ENCODE data around the gene SLF1. TPM values are rescaled to one million over a fixed set of nuclear protein-coding genes. Genes with fewer than 3 reads are reported as not detected.

SLF1 gene
- total RNA-seq, 3 donors from 2014 or later = 7.5 to 9.0 (median 7.7) TPM

- no peaks in the 10 kb centered on the region for H3K27me3 Mint-ChIP-seq (ENCODE audit: low read depth)
- H3K9me3 Mint-ChIP-seq = no peaks in the 10 kb centered on the region
- no peak overlapping the region for H3K4me3 Mint-ChIP-seq
These were observed 8.7 kb downstream of the SLF1 start for GRCh38 chr5:94627191-94627590.

DNA sequence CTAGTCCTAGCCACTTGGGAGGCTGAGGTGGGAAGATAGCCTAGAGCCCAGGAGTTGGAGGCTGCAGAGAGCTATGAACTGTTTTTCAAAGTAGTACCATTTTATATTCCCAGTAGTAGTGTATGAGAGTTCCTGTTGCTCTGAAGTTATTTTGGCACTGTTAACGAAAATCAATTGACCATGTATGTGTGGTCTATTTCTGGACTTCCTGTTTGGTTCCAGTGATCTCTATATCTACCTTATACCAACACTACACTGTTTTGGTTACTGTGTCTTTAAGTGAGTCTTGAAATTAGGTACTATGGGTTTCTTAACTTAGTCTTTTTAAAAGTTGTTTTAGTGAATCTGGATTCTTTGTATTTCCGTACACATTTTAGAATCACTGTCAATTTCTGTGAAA is 13.6 kb downstream of the SLF1 start:
- H3K36me3 Mint-ChIP-seq (ENCODE audit: insufficient read depth) = peaks cover 42% of the 10 kb centered on the region

More at GRCh38 chr5:94627191-94627590, 8.7 kb downstream of the SLF1 start:
- ATAC-seq = no peak
- peaks cover 15% of the 10 kb centered on the region for H3K4me1 Mint-ChIP-seq (ENCODE audit: low read depth)
- no peak for DNase-seq
- H3K36me3 Mint-ChIP-seq (ENCODE audit: insufficient read depth) = peaks cover 19% of the 10 kb centered on the region

GRCh38 chr5:94640176-94640575 is 21.7 kb downstream of the SLF1 start:
- H3K36me3 Mint-ChIP-seq (ENCODE audit: insufficient read depth) = peaks cover 61% of the 10 kb centered on the region
- ATAC-seq (no peak), DNase-seq (no peak)
- H3K4me3 Mint-ChIP-seq = no peak overlapping the region
- H3K9me3 Mint-ChIP-seq = peaks cover 24% of the 10 kb centered on the region
- H3K27me3 Mint-ChIP-seq (ENCODE audit: low read depth) = no peaks in the 10 kb centered on the region
- peaks cover 16% of the 10 kb centered on the region for H3K4me1 Mint-ChIP-seq (ENCODE audit: low read depth)

More for the DNA sequence above, 13.6 kb downstream of the SLF1 start:
- H3K4me1 Mint-ChIP-seq (ENCODE audit: low read depth) = peaks cover 26% of the 10 kb centered on the region
- no peak for ATAC-seq
- DNase-seq = no peak
- H3K27me3 Mint-ChIP-seq (ENCODE audit: low read depth) = no peaks in the 10 kb centered on the region
- H3K4me3 Mint-ChIP-seq = no peak overlapping the region
- peaks cover 12% of the 10 kb centered on the region for H3K9me3 Mint-ChIP-seq

DNA sequence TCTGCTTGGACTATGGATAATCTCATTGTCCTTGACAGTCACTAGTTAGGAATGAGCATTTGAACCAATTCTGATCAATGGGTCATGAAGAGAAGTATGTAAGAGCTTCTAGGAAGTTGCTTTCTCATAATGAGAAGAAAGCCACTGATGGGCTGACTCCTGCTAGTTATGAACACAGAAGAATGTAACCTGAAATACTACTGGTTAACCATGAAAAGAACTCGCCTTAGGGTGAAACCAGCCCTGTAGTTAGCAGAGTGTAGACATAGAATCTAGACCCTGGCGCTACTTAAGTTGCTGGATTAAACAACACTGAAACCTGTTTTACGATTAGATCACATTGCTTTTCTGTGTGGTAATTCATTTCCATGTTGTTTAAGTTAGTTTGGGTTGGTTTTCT is 26.6 kb downstream of the SLF1 start:
- H3K36me3 Mint-ChIP-seq (ENCODE audit: insufficient read depth) = peaks cover 44% of the 10 kb centered on the region
- no peak for ATAC-seq
- peaks cover 4% of the 10 kb centered on the region for H3K4me1 Mint-ChIP-seq (ENCODE audit: low read depth)
- peaks cover 8% of the 10 kb centered on the region for H3K9me3 Mint-ChIP-seq
- no peak overlapping the region for H3K4me3 Mint-ChIP-seq
- H3K27me3 Mint-ChIP-seq (ENCODE audit: low read depth) = no peaks in the 10 kb centered on the region
- DNase-seq = no peak

DNA sequence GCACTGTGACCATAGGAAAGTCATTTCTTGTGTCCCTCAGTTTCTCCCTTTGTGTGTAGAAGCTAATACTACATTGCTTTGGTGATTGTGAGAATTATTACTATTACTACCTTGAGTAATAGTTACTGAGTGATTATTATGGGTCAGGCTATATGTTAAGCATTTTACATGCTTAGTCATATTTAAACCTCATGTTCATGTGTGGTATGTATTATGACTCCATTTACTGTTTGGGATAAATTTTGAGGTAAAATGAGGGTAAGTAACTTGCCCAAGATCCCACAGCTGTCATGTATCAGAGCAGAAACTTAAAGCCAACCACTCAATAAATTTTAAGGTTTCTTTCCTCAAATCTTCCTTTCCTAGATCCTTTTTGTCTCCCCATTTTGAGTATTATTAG is 28.3 kb downstream of the SLF1 start:
- H3K4me3 Mint-ChIP-seq = no peak overlapping the region
- H3K36me3 Mint-ChIP-seq (ENCODE audit: insufficient read depth) = peaks cover 31% of the 10 kb centered on the region
- H3K9me3 Mint-ChIP-seq = no peaks in the 10 kb centered on the region
- H3K4me1 Mint-ChIP-seq (ENCODE audit: low read depth) = peaks cover 3% of the 10 kb centered on the region
- ATAC-seq = no peak
- no peaks in the 10 kb centered on the region for H3K27me3 Mint-ChIP-seq (ENCODE audit: low read depth)
- DNase-seq = no peak

- H3K4me1 Mint-ChIP-seq (ENCODE audit: low read depth) = no peaks in the 10 kb centered on the region
- peaks cover 29% of the 10 kb centered on the region for H3K36me3 Mint-ChIP-seq (ENCODE audit: insufficient read depth)
- H3K9me3 Mint-ChIP-seq = peaks cover 5% of the 10 kb centered on the region
- ATAC-seq (no peak), DNase-seq (no peak)
- no peak overlapping the region for H3K4me3 Mint-ChIP-seq
- no peaks in the 10 kb centered on the region for H3K27me3 Mint-ChIP-seq (ENCODE audit: low read depth)
These were observed 31.4 kb downstream of the SLF1 start for GRCh38 chr5:94649874-94650273.

DNA sequence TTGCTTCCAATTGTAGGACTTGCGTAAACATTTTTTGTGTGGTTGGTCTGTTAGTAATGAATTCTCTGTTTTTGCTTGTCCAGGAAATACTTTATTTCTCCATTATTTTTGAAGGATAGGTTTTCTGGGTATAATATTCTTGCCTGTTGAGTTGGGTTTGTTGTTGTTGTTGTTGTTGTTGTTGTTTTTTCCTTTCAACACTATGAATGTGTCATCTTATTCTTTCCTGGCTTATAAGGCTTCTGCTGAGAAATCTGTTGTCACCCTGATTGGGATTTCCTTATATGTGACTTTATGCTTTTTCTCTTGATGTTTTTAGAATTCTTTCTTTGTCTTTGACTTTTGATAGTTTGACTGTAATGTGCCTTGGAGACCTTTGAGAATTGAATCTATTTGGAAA is 39.8 kb downstream of the SLF1 start:
- DNase-seq = no peak
- H3K9me3 Mint-ChIP-seq = peaks cover 37% of the 10 kb centered on the region
- H3K27me3 Mint-ChIP-seq (ENCODE audit: low read depth) = no peaks in the 10 kb centered on the region
- ATAC-seq = no peak
- peaks cover 59% of the 10 kb centered on the region for H3K36me3 Mint-ChIP-seq (ENCODE audit: insufficient read depth)
- H3K4me1 Mint-ChIP-seq (ENCODE audit: low read depth) = no peaks in the 10 kb centered on the region
- H3K4me3 Mint-ChIP-seq = no peak overlapping the region

GRCh38 chr5:94660506-94660905 is 42.0 kb downstream of the SLF1 start:
- no peaks in the 10 kb centered on the region for H3K27me3 Mint-ChIP-seq (ENCODE audit: low read depth)
- no peak overlapping the region for H3K4me3 Mint-ChIP-seq
- H3K4me1 Mint-ChIP-seq (ENCODE audit: low read depth) = no peaks in the 10 kb centered on the region
- DNase-seq (no peak), ATAC-seq (no peak)
- H3K9me3 Mint-ChIP-seq = peaks cover 29% of the 10 kb centered on the region
- peaks cover 48% of the 10 kb centered on the region for H3K36me3 Mint-ChIP-seq (ENCODE audit: insufficient read depth)

GRCh38 chr5:94661086-94661485 is 42.6 kb downstream of the SLF1 start:
- no peaks in the 10 kb centered on the region for H3K4me1 Mint-ChIP-seq (ENCODE audit: low read depth)
- DNase-seq (no peak), ATAC-seq (no peak)
- no peaks in the 10 kb centered on the region for H3K27me3 Mint-ChIP-seq (ENCODE audit: low read depth)
- H3K36me3 Mint-ChIP-seq (ENCODE audit: insufficient read depth) = peaks cover 45% of the 10 kb centered on the region
- no peak overlapping the region for H3K4me3 Mint-ChIP-seq
- peaks cover 25% of the 10 kb centered on the region for H3K9me3 Mint-ChIP-seq

DNA sequence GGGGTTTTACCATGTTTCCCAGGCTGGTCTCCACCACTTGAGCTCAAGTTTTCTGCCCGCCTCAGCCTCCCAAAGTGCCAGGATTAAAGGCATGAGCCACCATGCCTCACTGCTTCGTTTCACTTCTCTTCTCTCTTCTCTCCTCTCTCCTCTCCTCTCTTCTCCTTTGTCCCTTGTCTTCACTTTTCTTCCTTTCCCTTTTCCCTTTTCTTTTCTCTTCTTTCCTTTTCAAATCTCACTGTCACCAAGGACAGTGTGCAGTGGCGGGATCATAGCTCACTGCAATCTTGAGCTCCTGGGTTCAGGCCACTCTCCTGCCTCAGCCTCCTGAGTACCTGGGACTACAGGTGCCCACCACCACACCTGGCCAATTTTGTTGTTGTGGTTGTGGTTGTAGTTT is 49.5 kb downstream of the SLF1 start:
- Mint-ChIP-seq H3K4me3 (no peak overlapping the region), H3K27me3 (ENCODE audit: low read depth) (no peaks in the 10 kb centered on the region), H3K4me1 (ENCODE audit: low read depth) (no peaks in the 10 kb centered on the region), H3K9me3 (no peaks in the 10 kb centered on the region), H3K36me3 (ENCODE audit: insufficient read depth) (peaks cover 30% of the 10 kb centered on the region)
- ATAC-seq (no peak), DNase-seq (no peak)

GRCh38 chr5:94670726-94671125 is 52.3 kb downstream of the SLF1 start:
- H3K4me1 Mint-ChIP-seq (ENCODE audit: low read depth) = no peaks in the 10 kb centered on the region
- H3K36me3 Mint-ChIP-seq (ENCODE audit: insufficient read depth) = peaks cover 33% of the 10 kb centered on the region
- ATAC-seq (no peak), DNase-seq (no peak)
- H3K27me3 Mint-ChIP-seq (ENCODE audit: low read depth) = no peaks in the 10 kb centered on the region
- no peak overlapping the region for H3K4me3 Mint-ChIP-seq
- H3K9me3 Mint-ChIP-seq = no peaks in the 10 kb centered on the region

DNA sequence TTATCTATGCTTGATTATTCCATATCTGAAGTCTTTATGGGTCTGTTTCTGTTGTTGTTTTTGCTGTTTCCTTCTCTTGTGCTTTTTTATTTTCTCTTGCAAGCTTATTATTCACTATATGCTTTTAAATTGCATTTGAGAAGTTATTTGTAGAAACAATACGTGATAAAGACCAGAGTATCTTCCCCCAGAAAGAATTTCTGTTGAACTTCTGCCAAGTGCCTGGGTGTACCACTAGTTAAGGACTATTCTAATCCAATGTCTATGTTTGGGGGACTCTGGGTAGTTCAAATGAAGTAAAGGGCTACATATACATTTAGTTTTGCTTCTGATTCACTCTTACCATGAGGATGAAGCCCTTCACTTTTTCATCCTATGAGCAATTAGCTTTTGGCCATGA is 54.3 kb downstream of the SLF1 start:
- no peak overlapping the region for H3K4me3 Mint-ChIP-seq
- no peaks in the 10 kb centered on the region for H3K4me1 Mint-ChIP-seq (ENCODE audit: low read depth)
- H3K9me3 Mint-ChIP-seq = no peaks in the 10 kb centered on the region
- H3K36me3 Mint-ChIP-seq (ENCODE audit: insufficient read depth) = peaks cover 21% of the 10 kb centered on the region
- DNase-seq (no peak), ATAC-seq (no peak)
- no peaks in the 10 kb centered on the region for H3K27me3 Mint-ChIP-seq (ENCODE audit: low read depth)

DNA sequence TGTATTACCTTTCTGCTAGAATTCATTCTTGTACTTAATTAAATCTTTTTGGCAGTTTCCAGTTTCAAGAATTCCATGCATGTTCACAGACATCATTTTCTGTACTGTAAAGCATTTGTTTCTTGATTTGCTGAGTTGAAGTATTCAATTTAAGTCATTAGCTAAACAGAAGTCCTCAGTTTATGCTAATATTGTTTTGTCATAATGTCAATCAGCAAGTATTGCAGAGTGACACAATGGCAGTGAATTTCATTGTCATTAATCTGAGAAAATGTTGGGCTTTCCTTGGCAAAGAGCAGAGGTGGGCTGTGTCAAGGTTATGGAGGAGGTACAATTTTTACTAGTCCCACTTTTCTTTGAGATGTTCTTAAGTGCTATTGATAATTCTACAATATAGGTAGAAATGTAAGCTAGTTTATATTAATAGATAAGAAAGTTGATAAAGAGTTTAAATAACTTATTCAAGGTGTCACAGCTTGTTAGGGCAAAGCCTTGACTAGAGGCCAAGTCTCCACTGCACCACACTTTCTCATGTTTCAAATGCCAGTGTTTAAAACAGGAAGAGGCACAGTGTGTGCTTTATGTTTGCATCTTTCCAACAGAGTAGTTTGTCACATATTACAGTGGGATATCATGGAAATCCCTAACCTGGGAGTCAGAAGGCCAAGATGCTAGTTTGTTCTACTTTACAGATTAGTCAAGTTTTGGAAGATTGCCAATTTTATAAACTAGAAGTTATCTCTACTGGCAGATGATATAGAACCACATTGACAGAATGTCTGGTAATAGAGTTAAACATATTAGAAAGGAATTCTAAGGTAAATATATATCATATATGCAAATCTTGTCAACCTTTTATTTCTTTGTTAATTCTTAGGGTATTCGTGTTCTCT is 56.3 kb downstream of the SLF1 start:
- ATAC-seq (no peak), DNase-seq (no peak)
- H3K4me3 Mint-ChIP-seq = no peak overlapping the region
- no peaks in the 10 kb centered on the region for H3K9me3 Mint-ChIP-seq
- H3K27me3 Mint-ChIP-seq (ENCODE audit: low read depth) = no peaks in the 10 kb centered on the region
- no peaks in the 10 kb centered on the region for H3K4me1 Mint-ChIP-seq (ENCODE audit: low read depth)
- peaks cover 18% of the 10 kb centered on the region for H3K36me3 Mint-ChIP-seq (ENCODE audit: insufficient read depth)

- Mint-ChIP-seq H3K4me1 (ENCODE audit: low read depth) (no peaks in the 10 kb centered on the region), H3K9me3 (no peaks in the 10 kb centered on the region), H3K27me3 (ENCODE audit: low read depth) (no peaks in the 10 kb centered on the region), H3K36me3 (ENCODE audit: insufficient read depth) (peaks cover 20% of the 10 kb centered on the region), H3K4me3 (no peak overlapping the region)
- DNase-seq (no peak), ATAC-seq (no peak)
These were observed 57.6 kb downstream of the SLF1 start for GRCh38 chr5:94675965-94676618.

Measured in activated T-cell treated with anti-CD3 and anti-CD28 coated beads, Interleukin-2, amount 50 U/mL, for 4 hours (primary cell).